Measurements from ENCODE around the gene GRAMD2B.
"Not testable (repeated sequence)": the region's sequence is repeated elsewhere in the genome, so short reads cannot be mapped to it uniquely, and the experiment has no call there.

The GRAMD2B gene, protein sequence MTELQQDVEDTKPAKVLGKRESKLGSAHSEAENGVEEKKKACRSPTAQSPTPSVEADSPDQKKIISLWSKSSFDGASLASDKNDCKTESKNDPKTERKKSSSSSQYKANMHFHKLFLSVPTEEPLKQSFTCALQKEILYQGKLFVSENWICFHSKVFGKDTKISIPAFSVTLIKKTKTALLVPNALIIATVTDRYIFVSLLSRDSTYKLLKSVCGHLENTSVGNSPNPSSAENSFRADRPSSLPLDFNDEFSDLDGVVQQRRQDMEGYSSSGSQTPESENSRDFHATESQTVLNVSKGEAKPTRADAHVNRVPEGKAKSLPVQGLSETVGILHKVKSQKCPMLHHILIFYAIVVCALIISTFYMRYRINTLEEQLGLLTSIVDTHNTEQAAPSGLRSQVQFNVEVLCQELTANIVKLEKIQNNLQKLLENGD

DNA sequence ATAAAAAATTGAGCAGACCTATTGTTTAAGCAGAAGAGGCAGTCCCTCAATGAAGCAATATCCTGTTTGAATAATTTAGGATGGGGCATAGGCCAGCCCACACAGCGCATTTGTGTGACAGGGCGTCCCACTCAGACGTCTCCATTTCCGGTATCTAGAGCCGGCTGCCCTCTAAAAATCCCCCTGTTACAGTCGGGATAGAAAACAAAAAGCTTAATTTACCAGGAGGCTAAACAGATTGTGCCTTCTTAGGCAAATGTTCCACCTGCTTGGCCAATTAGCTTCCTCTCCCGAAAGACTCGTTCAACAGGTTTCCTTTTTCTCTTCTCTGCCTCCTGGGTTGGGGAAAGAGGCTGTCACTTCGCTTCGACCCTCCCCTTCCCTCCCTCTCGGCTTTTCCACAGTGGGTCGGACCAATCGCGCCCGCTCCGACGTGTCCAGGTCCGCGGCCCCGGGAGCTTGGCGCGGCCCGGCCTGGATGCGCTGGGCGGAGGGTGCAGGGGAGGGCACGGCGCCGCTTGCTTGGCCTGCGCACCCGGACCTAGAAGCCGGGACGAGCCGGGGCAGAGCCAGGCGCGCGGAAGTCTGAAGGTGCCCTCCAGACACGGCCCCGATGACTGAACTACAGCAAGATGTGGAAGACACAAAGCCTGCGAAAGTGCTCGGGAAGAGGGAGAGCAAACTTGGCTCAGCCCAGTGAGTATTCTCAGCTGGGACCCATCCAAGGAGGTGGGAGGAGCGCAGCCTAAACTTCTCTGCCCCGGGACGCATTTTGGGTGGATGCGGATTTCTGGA, at the start of gene GRAMD2B:
Gene GRAMD2B, plus strand, starts transcription at position 416 of the 795 bp plus-strand sequence. Its CDS starts 198 bp downstream, at position 614.
- TF ChIP-seq POLR2A (IDR thresholded peaks at IDR 0.05; ENCODE audit: low read length) (peak; percentile 54), GATA1 (IDR thresholded peaks at IDR 0.05; ENCODE audit: low read depth, low read length) (no peak)
- DNase-seq: peak; percentile 31 to 46

DNA sequence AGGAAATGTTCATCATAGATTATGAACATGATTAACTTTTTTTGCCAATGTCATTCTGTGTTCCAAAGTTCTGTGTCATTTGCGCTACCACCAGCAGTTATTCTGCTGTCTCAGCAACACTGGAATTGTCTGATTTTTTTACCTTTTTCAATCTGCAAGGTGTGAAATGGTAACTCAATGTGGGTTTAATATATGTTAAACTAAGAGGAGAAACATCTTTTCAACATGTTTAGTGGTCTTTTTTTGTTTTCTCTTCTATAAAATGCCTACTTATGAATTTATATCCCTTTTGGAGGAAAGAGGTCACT, 49.1 kb upstream of the GRAMD2B start:
- TF ChIP-seq POLR2A (IDR thresholded peaks at IDR 0.05; ENCODE audit: low read length) (no peak), GATA1 (IDR thresholded peaks at IDR 0.05; ENCODE audit: low read depth, low read length) (no peak)
- DNase-seq: no peak

DNA sequence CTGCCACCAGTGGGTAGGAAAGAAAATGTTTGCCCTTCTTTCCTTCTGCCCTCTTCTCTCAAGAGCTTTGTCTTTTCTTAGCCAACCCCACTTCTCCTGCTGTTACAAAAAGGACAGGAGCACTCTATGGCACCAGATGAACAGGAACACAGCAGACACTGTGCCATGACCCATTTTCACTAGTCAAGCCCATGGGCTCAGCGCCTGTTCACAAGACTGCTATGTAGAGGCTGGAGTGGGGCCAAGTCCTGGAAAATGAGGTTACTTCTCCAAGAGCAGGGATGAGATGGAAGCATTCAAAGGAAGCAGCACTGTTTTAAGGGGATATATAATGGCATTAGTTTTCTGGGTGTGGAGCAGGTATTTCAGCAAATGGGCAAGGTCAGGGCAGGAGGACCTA, 46.8 kb upstream of the GRAMD2B start:
- DNase-seq: no peak
- TF ChIP-seq POLR2A (IDR thresholded peaks at IDR 0.05; ENCODE audit: low read length): no peak
- TF ChIP-seq GATA1 (IDR thresholded peaks at IDR 0.05; ENCODE audit: low read depth, low read length): no peak

DNA sequence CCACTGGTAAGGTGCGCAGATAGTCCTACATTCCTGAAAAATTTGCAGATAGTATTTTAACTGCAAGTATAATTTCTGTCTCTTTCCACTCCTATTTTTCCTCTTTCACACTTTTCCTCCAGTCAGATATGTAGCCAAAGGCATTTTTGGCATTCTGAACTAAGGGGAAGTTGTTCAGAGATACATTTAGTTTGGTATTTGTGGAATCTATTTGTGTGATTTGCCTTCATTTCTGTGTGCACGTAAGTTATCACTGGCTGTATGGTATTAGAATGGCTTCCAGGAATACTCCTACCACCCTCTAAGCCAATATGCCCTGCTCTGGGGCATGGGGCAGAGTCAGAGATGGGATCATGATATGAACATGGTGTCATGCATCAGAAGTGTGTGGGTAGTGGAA, 45.8 kb upstream of the GRAMD2B start:
- no peak for DNase-seq
- no peak for TF ChIP-seq GATA1 (IDR thresholded peaks at IDR 0.05; ENCODE audit: low read depth, low read length)
- TF ChIP-seq POLR2A (IDR thresholded peaks at IDR 0.05; ENCODE audit: low read length): no peak

DNA sequence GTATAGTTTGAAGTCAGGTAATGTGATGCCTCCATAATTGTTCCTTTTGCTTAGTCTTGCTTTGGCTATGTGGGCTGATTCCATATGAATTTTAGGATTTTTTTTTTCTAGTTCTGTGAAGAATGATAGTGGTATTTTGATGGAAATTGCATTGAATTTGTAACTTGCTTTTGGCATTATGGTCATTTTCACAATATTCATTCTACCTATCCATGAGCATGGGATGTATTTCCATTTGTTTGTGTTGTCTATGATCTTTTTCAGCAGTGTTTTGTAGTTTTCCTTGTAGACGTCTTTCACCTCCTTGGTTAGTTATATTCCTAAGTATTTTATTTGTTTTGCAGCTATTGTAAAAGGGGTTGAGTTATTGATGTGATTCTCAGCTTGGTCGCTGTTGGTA, 42.9 kb upstream of the GRAMD2B start:
- not testable (repeated sequence) for DNase-seq

DNA sequence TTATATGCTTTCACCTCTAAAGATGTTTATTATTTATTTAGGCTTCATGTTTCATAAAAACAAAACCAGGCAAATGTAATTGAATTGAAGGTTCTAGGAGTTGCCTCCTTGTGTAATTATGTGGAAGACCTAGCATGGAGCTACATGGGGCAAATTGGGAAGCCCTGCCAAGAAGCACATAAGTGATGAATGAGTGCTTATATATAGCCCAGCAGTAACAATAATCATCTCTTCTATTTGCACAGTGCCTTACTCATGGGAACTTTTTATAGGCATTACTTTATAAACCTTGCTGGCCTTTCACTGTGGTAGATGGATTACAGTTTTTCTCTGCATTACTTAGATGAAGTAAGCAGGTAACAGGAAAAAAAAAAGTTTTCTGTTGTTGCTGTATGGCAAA, 40.0 kb upstream of the GRAMD2B start:
- no peak for DNase-seq
- no peak for TF ChIP-seq POLR2A (IDR thresholded peaks at IDR 0.05; ENCODE audit: low read length)
- TF ChIP-seq GATA1 (IDR thresholded peaks at IDR 0.05; ENCODE audit: low read depth, low read length): no peak

DNA sequence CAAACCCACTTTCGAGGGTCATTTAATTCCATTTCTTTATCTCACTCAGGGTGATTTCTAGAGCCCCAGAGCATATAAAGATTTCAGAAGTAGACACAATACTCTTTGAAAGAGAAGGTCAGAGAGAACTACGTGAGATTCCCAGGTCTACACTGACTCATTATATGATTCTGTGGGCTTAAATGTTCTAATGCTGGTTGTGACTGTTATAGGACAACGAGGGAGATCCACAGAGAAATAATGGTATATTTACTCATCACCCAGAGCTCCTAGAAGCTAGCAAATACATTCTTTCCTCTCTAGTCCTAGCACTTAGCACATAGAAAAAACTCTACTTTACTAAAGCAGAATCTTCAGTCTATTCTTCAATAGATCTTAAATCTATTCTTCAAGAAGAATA, 39.4 kb upstream of the GRAMD2B start:
- TF ChIP-seq GATA1 (IDR thresholded peaks at IDR 0.05; ENCODE audit: low read depth, low read length) (no peak), POLR2A (IDR thresholded peaks at IDR 0.05; ENCODE audit: low read length) (no peak)
- no peak for DNase-seq

DNA sequence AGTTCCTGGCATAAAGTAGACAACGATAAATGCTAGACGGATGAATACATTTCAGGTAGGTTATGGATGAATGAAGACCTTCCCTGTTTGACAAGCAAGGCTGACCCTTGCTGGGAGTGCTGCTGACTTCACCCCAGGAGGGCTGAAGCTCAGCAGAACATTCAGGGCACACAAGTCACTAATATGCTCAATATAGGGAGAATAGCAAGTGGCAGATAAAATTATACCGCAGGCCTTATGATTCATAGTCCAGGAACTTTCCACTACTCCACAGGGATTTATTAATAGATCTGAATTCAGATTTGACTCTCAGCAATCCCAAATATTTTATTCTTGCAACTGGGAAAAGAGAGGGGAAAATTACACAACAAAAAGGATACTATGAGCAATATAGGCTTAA, 38.2 kb upstream of the GRAMD2B start:
- no peak for TF ChIP-seq POLR2A (IDR thresholded peaks at IDR 0.05; ENCODE audit: low read length)
- TF ChIP-seq GATA1 (IDR thresholded peaks at IDR 0.05; ENCODE audit: low read depth, low read length): no peak
- DNase-seq: no peak

DNA sequence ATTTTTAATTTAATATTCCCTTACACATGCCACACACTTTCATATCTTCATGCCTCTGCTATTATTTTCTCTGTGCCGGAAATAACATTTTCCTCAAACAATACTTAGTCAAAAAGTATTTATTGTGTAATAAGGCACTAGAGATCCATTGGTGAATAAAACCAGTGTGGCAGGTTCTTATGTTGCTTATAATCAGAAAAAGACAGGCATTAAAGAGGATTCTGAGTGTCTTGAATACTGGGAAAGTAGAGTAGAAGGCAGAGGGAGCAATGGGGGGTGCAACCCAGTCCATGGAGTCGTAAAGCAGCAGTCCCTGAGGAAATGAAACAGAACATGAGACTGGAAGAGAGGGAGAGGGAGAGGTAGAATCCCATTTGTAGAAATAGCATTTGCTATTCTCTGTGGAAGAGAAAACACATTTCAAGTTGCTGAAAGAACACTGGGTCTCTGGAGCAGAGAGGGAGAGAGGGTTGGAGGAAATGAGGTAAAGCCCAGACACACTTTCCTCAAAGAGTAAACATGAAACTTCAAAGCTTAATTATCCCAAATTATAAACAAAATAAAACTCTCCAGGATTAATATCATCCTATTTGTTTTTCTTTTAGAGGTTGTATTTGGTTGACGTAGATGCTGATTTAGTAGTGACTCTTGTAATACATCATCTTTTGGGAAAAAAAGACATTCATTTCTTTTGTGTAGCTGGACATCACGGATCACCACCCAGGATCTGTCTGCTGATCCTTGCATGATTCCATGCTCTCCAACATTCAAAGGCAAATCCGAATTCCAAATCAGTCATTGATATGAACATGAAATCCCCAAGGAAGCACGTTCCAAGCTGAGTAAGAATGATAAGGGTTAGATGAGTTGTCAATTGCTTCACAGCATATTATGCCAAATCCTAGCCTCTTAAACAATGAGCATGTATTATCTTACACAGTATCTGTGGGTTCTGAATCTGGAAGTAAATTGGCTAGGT, 37.4 kb upstream of the GRAMD2B start:
- DNase-seq: no peak
- TF ChIP-seq POLR2A (IDR thresholded peaks at IDR 0.05; ENCODE audit: low read length) (no peak), GATA1 (IDR thresholded peaks at IDR 0.05; ENCODE audit: low read depth, low read length) (no peak)

DNA sequence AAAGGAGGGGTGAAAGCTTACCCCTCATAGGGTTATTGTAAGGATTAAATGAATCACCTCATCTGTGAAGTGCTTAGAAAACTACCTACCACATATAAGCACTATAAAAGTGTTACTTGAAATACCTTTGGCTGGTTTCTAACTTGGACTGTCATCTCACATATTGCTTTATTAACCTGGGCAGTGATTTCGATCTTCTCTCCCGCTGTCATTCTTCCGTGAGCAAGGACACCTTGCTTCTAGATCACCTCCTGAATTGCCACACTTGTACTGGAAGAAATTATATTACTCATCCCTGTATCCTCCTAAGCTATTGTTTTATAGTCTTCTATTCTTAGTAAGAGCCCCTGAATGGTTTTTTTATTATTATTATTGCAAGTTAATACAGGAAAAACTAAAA, 34.0 kb upstream of the GRAMD2B start:
- TF ChIP-seq GATA1 (IDR thresholded peaks at IDR 0.05; ENCODE audit: low read depth, low read length): no peak
- no peak for TF ChIP-seq POLR2A (IDR thresholded peaks at IDR 0.05; ENCODE audit: low read length)

DNA sequence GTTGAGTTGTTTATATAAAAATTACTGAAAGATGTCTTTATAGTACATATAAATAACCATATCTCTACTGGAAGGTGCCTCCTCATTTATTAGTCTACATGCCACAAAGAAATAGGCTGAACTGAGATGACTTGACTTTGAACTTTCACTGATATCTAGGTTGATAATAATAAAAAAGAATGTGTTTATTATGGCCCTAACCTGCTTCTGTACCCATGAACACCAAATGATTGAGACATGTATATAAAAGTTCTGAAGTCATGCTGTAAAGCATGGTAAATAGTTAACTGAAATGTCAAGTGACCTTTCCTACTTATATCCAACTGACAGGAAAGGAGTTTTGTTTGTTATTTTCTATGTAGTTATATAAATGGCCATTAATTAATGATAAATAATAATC, 33.2 kb upstream of the GRAMD2B start:
- DNase-seq: no peak
- TF ChIP-seq POLR2A (IDR thresholded peaks at IDR 0.05; ENCODE audit: low read length): no peak

More for the DNA sequence above, 34.0 kb upstream of the GRAMD2B start:
- no peak for DNase-seq

DNA sequence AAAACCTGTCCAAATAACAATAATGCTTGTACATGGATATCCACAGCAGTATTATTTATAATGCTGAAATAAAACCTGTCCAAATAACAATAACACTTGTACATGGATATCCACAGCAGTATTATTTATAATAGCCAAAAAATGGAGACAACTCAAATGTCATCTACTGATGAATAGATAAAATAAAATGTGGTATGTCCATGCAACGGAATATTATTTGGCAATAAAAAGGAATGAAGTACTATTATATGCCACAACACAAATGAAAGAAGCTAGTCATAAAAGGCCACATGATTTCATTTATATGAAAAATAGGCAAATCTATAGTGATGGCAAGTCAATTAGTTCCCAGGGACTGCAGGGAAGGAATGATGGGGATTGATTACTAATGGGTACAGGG, 31.8 kb upstream of the GRAMD2B start:
- no peak for TF ChIP-seq POLR2A (IDR thresholded peaks at IDR 0.05; ENCODE audit: low read length)
- no peak for TF ChIP-seq GATA1 (IDR thresholded peaks at IDR 0.05; ENCODE audit: low read depth, low read length)
- no peak for DNase-seq

DNA sequence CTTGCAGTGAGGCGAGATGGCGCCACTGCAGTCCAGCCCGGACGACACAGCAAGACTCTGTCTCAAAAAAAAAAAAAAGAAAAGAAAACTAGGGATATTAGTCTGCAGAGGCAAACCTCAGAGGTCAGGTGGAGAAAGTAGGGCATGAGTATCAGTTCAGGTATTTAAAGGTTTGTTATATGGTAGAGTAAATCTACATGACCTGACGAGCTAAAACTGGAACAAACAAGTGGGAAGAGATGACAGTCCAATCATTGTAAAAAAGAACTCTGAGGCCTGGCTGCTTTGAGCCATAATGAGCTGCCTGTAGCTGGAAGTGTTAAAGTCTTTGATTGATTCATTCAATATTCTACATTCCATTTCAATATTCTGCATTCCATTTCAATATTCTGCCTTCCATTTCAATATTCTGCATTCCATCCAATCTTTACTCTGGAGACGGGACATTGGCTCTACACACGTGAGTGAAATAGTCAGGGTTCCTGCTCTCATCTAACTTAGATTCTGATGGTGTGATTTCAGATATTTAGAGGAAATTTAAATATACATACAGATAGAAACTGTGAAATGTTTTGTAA, 28.9 kb upstream of the GRAMD2B start:
- DNase-seq: no peak
- TF ChIP-seq GATA1 (IDR thresholded peaks at IDR 0.05; ENCODE audit: low read depth, low read length) (no peak), POLR2A (IDR thresholded peaks at IDR 0.05; ENCODE audit: low read length) (no peak)

DNA sequence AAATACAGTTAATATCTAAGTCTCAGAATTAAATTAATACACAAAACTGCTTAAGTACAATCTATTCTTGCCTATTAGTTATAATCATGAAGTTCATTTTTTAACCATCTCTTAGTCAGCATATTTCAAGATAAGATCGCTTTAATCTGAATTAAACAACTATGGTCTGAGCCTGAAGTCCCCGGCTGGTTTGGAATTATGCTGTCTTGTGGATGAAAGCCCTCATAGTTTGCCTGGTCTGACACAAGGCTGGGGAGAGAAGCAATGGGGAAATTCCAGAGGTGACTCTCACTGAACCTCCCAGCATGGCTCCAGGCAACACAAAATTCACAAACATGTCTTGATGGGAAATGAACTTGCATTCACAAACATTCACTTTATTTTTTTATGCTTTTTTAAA, 28.0 kb upstream of the GRAMD2B start:
- TF ChIP-seq POLR2A (IDR thresholded peaks at IDR 0.05; ENCODE audit: low read length): no peak
- no peak for TF ChIP-seq GATA1 (IDR thresholded peaks at IDR 0.05; ENCODE audit: low read depth, low read length)
- DNase-seq: no peak
